Spleen (tissue), 7 donors: ENCODE measurements around the gene SLC25A6.
A peak's percentile ranks its signal among the peaks of the same experiment; 100 is the strongest.

ENCODE experiments used
- POLR2A ChIP-seq, 3 donors: fragments of 450-650 bp; IDR thresholded peaks; one replicate each; pipeline ENCODE4 v1.5.1; 2017; ENCODE audit warnings: antibody characterized with exemption in 3 of 3, mild to moderate bottlenecking in 1 of 3
- POLR2AphosphoS5 ChIP-seq, 3 donors: sonication (generic); formaldehyde crosslinking; IDR thresholded peaks; one replicate each; pipeline ENCODE4 v1.5.1; 2017; ENCODE audit warnings: antibody characterized with exemption in 3 of 3
- TF ChIP-seq, protein P1 (sequence below), 11 experiments: fragments of 200-600 bp in 7 of 11; fragments of 450-650 bp in 4 of 11; sonication (generic) in 4 of 11; IDR thresholded peaks in 8 of 11; conservative IDR thresholded peaks in 3 of 11; 1 replicate in 7 of 11; 2 replicates in 4 of 11; pipeline versions ENCODE4 v1.4.0 to v1.8.0; 2016 to 2021; ENCODE audit warnings: antibody characterized with exemption in 11 of 11, inconsistent platforms in 4 of 11, mild to moderate bottlenecking in 1 of 11
- donor health status: DM: no; HTN: no; CAD: no; lungs with moderate emphysema.
- donor health status: DM: no; HTN: no; CAD: no.
- donor health status: DM: no; HTN: no; CAD: no.

DNA sequence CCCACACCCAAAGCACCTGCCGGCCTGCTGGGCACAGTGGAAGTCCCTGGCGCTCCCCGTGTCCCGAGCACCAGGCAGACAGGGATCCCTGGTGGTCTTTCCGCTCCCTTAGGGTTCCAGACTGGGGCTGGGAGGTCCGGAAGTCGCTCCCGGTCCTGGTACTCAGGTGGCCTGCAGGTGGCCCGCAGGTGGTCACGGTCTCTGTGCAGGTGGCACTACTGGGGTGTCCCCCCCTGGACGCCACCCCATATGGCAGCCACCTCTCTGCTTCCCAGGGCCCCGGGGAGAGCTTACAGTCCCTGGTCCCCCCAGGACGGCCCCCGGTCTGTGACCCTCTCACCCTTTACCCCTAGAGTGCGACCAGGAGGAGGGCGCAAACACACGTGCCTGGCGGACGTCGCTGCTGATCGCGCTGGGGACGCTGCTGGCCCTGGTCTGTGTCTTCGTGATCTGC lies 13.6 kb downstream of the SLC25A6 start:
- TF ChIP-seq, protein P1, sequence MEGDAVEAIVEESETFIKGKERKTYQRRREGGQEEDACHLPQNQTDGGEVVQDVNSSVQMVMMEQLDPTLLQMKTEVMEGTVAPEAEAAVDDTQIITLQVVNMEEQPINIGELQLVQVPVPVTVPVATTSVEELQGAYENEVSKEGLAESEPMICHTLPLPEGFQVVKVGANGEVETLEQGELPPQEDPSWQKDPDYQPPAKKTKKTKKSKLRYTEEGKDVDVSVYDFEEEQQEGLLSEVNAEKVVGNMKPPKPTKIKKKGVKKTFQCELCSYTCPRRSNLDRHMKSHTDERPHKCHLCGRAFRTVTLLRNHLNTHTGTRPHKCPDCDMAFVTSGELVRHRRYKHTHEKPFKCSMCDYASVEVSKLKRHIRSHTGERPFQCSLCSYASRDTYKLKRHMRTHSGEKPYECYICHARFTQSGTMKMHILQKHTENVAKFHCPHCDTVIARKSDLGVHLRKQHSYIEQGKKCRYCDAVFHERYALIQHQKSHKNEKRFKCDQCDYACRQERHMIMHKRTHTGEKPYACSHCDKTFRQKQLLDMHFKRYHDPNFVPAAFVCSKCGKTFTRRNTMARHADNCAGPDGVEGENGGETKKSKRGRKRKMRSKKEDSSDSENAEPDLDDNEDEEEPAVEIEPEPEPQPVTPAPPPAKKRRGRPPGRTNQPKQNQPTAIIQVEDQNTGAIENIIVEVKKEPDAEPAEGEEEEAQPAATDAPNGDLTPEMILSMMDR (IDR thresholded peaks at IDR 0.05 in 8 of 11, conservative IDR thresholded peaks at IDR 0.05 in 3 of 11): no peak
- no peak for TF ChIP-seq POLR2A (IDR thresholded peaks at IDR 0.05)
- peak in 2 of 3 donors; percentile 30 to 69 for TF ChIP-seq POLR2AphosphoS5 (IDR thresholded peaks at IDR 0.05)
